Panc1 (cell line): Measurements from ENCODE around the gene IGFBP7.

Experiments used
- CTCF ChIP-seq: fragments of 450-650 bp; IDR thresholded peaks from 2 replicates; pipeline ENCODE4 v1.5.1; 2017; ENCODE audit warnings: mild to moderate bottlenecking
- REST ChIP-seq, 2 experiments: IDR thresholded peaks; 2 replicates each; pipeline ENCODE4 v1.6.1; 2011 to 2012; ENCODE audit warnings: low read depth in 2 of 2, control low read depth in 1 of 2, low read length in 1 of 2, mild to moderate bottlenecking in 1 of 2, moderate library complexity in 1 of 2; ENCODE audit not compliant: insufficient read depth in 1 of 2

- TF ChIP-seq CTCF, result no peak
- no peak for TF ChIP-seq REST (IDR thresholded peaks at IDR 0.05; ENCODE audit: insufficient read depth in 1 of 2, low read depth in 2 of 2, low read length in 1 of 2)
Measured at GRCh38 chr4:57043347-57044251, 66.6 kb downstream of the IGFBP7 start.
